ENCODE results near the gene IL1A.
"Not testable (repeated sequence)": the region's sequence is repeated elsewhere in the genome, so short reads cannot be mapped to it uniquely, and the experiment has no call there.

IL1A gene, protein sequence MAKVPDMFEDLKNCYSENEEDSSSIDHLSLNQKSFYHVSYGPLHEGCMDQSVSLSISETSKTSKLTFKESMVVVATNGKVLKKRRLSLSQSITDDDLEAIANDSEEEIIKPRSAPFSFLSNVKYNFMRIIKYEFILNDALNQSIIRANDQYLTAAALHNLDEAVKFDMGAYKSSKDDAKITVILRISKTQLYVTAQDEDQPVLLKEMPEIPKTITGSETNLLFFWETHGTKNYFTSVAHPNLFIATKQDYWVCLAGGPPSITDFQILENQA

GRCh38 chr2:112784199-112785189 lies at the start of gene IL1A:
TSS of gene IL1A (minus strand) at chr2:112784493. CDS start at chr2:112783770, 723 bp downstream.
- H3K9me3 ChIP-seq (ENCODE audit: control insufficient read depth in 2 of 2, low read length in 2 of 2), result no peaks in the 10 kb centered on the region
- H3K27ac ChIP-seq (ENCODE audit: low read length), result no peak within 1 kb of the TSS
- H3K4me3 ChIP-seq (ENCODE audit: low read length in 2 of 2), result no peak within 1 kb of the TSS
- H3K4me1 ChIP-seq (ENCODE audit: control insufficient read depth, insufficient read depth, low read length), result no peaks in the 10 kb centered on the region
- no peak within 1 kb of the TSS for H3K9ac ChIP-seq (ENCODE audit: low read length in 2 of 2)
- no peaks in the 10 kb centered on the region for H3K27me3 ChIP-seq (ENCODE audit: control insufficient read depth in 1 of 2, insufficient read depth in 2 of 2, low read length in 2 of 2)
- no peaks in the 10 kb centered on the region for H3K36me3 ChIP-seq (ENCODE audit: control insufficient read depth in 2 of 2, insufficient read depth in 2 of 2, low read length in 2 of 2)

- Histone ChIP-seq H3K9ac (ENCODE audit: low read length in 2 of 2) (no peak overlapping the region), H3K36me3 (ENCODE audit: control insufficient read depth in 2 of 2, insufficient read depth in 2 of 2, low read length in 2 of 2) (no peaks in the 10 kb centered on the region), H3K9me3 (ENCODE audit: control insufficient read depth in 2 of 2, low read length in 2 of 2) (no peaks in the 10 kb centered on the region), H3K4me3 (ENCODE audit: low read length in 2 of 2) (no peak overlapping the region), H3K27ac (ENCODE audit: low read length) (no peak overlapping the region), H3K27me3 (ENCODE audit: control insufficient read depth in 1 of 2, insufficient read depth in 2 of 2, low read length in 2 of 2) (peaks cover 0 to 2% of the 10 kb centered on the region in 2 donors), H3K4me1 (ENCODE audit: control insufficient read depth, insufficient read depth, low read length) (no peaks in the 10 kb centered on the region)
Measured at GRCh38 chr2:112833976-112834375, 49.7 kb upstream of the IL1A start.

DNA sequence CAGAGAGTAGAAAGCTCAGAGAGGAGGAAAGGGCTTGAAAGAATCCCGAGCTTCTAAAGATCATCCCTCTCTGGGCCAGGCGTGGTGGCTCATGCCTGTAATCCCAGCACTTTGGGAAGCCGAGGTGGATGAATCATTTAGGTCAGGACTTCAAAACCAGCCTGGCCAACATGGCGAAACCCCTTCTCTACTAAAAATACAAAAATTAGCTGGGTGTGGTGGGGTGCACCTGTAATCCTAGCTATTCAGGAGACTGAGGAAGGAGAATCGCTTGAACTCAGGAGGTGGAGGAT lies 49.3 kb upstream of the IL1A start:
- H3K9ac ChIP-seq (ENCODE audit: low read length in 2 of 2), result not testable (repeated sequence)

GRCh38 chr2:112832841-112833638 lies 48.7 kb upstream of the IL1A start:
- Histone ChIP-seq H3K27me3 (ENCODE audit: control insufficient read depth in 1 of 2, insufficient read depth in 2 of 2, low read length in 2 of 2) (peaks cover 0 to 2% of the 10 kb centered on the region in 2 donors), H3K4me3 (ENCODE audit: low read length in 2 of 2) (no peak overlapping the region), H3K36me3 (ENCODE audit: control insufficient read depth in 2 of 2, insufficient read depth in 2 of 2, low read length in 2 of 2) (no peaks in the 10 kb centered on the region), H3K27ac (ENCODE audit: low read length) (no peak overlapping the region), H3K4me1 (ENCODE audit: control insufficient read depth, insufficient read depth, low read length) (no peaks in the 10 kb centered on the region), H3K9me3 (ENCODE audit: control insufficient read depth in 2 of 2, low read length in 2 of 2) (no peaks in the 10 kb centered on the region), H3K9ac (ENCODE audit: low read length in 2 of 2) (no peak overlapping the region)

More for the DNA sequence above, 49.3 kb upstream of the IL1A start:
- H3K27ac ChIP-seq (ENCODE audit: low read length); H3K4me1 ChIP-seq (ENCODE audit: control insufficient read depth, insufficient read depth, low read length); H3K9me3 ChIP-seq (ENCODE audit: control insufficient read depth in 2 of 2, low read length in 2 of 2); H3K36me3 ChIP-seq (ENCODE audit: control insufficient read depth in 2 of 2, insufficient read depth in 2 of 2, low read length in 2 of 2); H3K4me3 ChIP-seq (ENCODE audit: low read length in 2 of 2); H3K27me3 ChIP-seq (ENCODE audit: control insufficient read depth in 1 of 2, insufficient read depth in 2 of 2, low read length in 2 of 2): not testable (repeated sequence)

- H3K27ac ChIP-seq (ENCODE audit: low read length), result no peak overlapping the region
- no peaks in the 10 kb centered on the region for H3K4me1 ChIP-seq (ENCODE audit: control insufficient read depth, insufficient read depth, low read length)
- H3K9me3 ChIP-seq (ENCODE audit: control insufficient read depth in 2 of 2, low read length in 2 of 2), result no peaks in the 10 kb centered on the region
- H3K27me3 ChIP-seq (ENCODE audit: control insufficient read depth in 1 of 2, insufficient read depth in 2 of 2, low read length in 2 of 2), result peaks cover 0 to 2% of the 10 kb centered on the region in 2 donors
- H3K9ac ChIP-seq (ENCODE audit: low read length in 2 of 2), result no peak overlapping the region
- no peaks in the 10 kb centered on the region for H3K36me3 ChIP-seq (ENCODE audit: control insufficient read depth in 2 of 2, insufficient read depth in 2 of 2, low read length in 2 of 2)
- H3K4me3 ChIP-seq (ENCODE audit: low read length in 2 of 2), result no peak overlapping the region
Measured at GRCh38 chr2:112831946-112832840, 47.9 kb upstream of the IL1A start.

GRCh38 chr2:112831513-112831845 lies 47.2 kb upstream of the IL1A start:
- H3K27ac ChIP-seq (ENCODE audit: low read length), result no peak overlapping the region
- no peak overlapping the region for H3K4me3 ChIP-seq (ENCODE audit: low read length in 2 of 2)

DNA sequence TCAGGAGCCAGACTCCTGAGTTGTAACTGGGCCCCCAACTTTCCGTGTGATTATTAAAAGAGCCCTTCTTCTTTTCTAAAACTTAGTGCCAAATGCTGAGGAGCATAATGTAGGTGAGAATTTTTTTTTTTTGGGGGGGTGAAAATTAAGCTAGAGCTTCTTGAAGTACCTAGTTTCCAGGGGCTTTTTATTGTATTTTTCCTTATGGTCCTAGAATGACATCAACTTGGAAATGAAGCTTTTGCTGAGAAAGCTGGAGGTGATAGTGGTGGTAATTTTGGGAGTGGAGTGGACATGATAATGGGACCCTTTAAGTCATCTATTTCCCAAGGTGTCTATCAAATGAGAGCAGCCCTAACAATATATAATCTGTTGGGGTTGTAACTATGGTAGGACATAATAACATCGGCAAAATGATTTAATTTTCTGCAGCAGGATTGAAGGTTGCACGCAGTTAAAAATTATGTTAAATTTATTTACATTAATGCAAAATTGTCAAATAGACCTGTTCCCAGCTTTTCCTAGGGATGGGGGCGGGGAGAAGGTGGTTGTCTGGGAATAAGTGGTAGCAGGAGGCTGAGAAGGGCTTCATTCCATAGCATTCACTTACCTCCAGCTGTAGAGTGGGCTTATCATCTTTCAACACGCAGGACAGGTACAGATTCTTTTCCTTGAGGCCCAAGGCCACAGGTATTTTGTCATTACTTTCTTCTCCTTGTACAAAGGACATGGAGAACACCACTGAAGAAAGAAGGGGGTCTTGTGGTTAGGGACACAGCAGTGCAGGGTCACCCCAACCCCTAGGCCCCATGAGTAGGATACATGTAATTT lies 46.6 kb upstream of the IL1A start:
- Histone ChIP-seq H3K9me3 (ENCODE audit: control insufficient read depth in 2 of 2, low read length in 2 of 2) (no peaks in the 10 kb centered on the region), H3K9ac (ENCODE audit: low read length in 2 of 2) (no peak overlapping the region), H3K4me1 (ENCODE audit: control insufficient read depth, insufficient read depth, low read length) (no peaks in the 10 kb centered on the region), H3K36me3 (ENCODE audit: control insufficient read depth in 2 of 2, insufficient read depth in 2 of 2, low read length in 2 of 2) (no peaks in the 10 kb centered on the region), H3K27ac (ENCODE audit: low read length) (no peak overlapping the region), H3K4me3 (ENCODE audit: low read length in 2 of 2) (no peak overlapping the region), H3K27me3 (ENCODE audit: control insufficient read depth in 1 of 2, insufficient read depth in 2 of 2, low read length in 2 of 2) (peaks cover 0 to 2% of the 10 kb centered on the region in 2 donors)

More at GRCh38 chr2:112831513-112831845, 47.2 kb upstream of the IL1A start:
- Histone ChIP-seq H3K27me3 (ENCODE audit: control insufficient read depth in 1 of 2, insufficient read depth in 2 of 2, low read length in 2 of 2) (peaks cover 0 to 2% of the 10 kb centered on the region in 2 donors), H3K36me3 (ENCODE audit: control insufficient read depth in 2 of 2, insufficient read depth in 2 of 2, low read length in 2 of 2) (no peaks in the 10 kb centered on the region), H3K9me3 (ENCODE audit: control insufficient read depth in 2 of 2, low read length in 2 of 2) (no peaks in the 10 kb centered on the region), H3K4me1 (ENCODE audit: control insufficient read depth, insufficient read depth, low read length) (no peaks in the 10 kb centered on the region), H3K9ac (ENCODE audit: low read length in 2 of 2) (no peak overlapping the region)

DNA sequence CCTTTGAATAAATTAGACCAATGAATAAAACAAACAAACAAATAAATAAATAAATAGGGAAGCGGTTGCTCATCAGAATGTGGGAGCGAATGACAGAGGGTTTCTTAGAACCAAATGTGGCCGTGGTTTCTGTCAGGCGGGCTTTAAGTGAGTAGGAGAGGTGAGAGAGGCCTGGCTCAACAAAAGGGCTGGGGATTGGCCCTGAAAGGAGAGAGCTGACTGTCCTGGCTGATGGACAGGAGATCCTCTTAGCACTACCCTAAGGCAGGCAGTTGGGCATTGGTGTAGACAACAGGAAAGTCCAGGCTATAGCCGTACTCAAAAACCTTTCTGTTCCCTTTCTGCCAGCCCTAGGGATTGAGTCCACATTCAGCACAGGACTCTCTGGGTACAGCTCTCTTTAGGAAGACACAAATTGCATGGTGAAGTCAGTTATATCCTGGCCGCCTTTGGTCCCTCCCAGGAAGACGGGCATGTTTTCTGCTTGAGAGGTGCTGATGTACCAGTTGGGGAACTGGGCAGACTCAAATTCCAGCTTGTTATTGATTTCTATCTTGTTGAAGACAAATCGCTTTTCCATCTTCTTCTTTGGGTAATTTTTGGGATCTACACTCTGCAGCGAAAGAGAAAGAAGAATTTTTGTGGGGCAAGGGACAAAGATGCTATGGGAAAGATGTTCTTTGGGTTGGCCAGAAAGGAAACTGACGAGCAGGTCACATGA lies 45.8 kb upstream of the IL1A start:
- no peak overlapping the region for H3K4me3 ChIP-seq (ENCODE audit: low read length in 2 of 2)
- H3K4me1 ChIP-seq (ENCODE audit: control insufficient read depth, insufficient read depth, low read length), result no peaks in the 10 kb centered on the region
- no peak overlapping the region for H3K27ac ChIP-seq (ENCODE audit: low read length)
- H3K9ac ChIP-seq (ENCODE audit: low read length in 2 of 2), result no peak overlapping the region
- H3K36me3 ChIP-seq (ENCODE audit: control insufficient read depth in 2 of 2, insufficient read depth in 2 of 2, low read length in 2 of 2), result no peaks in the 10 kb centered on the region
- peaks cover 0 to 2% of the 10 kb centered on the region in 2 donors for H3K27me3 ChIP-seq (ENCODE audit: control insufficient read depth in 1 of 2, insufficient read depth in 2 of 2, low read length in 2 of 2)
- H3K9me3 ChIP-seq (ENCODE audit: control insufficient read depth in 2 of 2, low read length in 2 of 2), result no peaks in the 10 kb centered on the region
